ENCODE data around the gene ANTXRL.
"Not testable (repeated sequence)": the region's sequence is repeated elsewhere in the genome, so short reads cannot be mapped to it uniquely, and the experiment has no call there.

Gene ANTXRL

GRCh38 chr10:46310851-46311250 is 24.1 kb downstream of the ANTXRL start:
- DNase-seq = no peak

- no peak for DNase-seq
Measured at GRCh38 chr10:46311501-46311951, 24.7 kb downstream of the ANTXRL start.

DNA sequence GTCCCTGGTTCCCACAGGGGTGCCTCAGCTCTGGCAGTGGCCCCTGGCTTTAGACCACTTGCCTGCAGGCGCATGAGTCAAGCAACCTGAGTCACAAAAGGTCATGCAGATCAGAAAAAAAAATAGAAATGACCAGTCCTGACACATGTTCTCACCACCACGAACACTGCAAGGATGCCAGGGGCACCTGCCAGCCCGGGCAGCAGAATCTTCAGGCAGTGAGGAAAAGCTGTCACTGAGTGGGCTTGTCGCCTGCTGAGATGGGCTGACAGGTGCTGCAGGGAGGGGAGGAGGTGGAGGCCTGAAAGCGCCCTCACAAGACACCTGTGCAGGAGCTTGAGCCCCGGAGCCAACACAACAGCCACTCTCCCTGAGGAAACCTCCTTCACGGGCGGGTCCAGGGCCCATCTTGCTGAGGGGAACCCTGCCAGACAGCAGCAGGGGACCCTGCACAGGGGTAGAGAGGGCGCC is 25.2 kb downstream of the ANTXRL start:
- DNase-seq = not testable (repeated sequence)

DNA sequence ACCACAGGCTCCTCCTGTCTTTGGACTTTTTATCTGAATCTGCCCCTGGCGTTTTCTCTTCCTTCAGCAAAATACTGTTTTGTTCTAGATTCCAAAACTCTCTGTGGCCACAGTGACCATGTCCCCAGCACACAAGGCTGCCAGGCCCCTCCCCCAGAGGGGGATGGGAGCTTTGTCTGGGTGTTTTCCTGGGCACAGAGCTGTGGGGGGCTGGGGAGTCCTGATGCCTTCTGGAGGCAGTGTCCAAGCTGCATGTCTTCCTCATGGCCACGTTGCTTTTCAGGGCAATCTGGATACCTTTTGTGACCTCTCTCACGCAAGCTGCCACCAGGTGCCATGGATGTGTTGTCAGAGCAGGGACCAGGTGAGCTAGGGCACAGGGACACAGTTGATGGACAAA is 26.2 kb downstream of the ANTXRL start:
- no peak for DNase-seq

GRCh38 chr10:46314071-46314470 is 27.3 kb downstream of the ANTXRL start:
- DNase-seq = no peak

DNA sequence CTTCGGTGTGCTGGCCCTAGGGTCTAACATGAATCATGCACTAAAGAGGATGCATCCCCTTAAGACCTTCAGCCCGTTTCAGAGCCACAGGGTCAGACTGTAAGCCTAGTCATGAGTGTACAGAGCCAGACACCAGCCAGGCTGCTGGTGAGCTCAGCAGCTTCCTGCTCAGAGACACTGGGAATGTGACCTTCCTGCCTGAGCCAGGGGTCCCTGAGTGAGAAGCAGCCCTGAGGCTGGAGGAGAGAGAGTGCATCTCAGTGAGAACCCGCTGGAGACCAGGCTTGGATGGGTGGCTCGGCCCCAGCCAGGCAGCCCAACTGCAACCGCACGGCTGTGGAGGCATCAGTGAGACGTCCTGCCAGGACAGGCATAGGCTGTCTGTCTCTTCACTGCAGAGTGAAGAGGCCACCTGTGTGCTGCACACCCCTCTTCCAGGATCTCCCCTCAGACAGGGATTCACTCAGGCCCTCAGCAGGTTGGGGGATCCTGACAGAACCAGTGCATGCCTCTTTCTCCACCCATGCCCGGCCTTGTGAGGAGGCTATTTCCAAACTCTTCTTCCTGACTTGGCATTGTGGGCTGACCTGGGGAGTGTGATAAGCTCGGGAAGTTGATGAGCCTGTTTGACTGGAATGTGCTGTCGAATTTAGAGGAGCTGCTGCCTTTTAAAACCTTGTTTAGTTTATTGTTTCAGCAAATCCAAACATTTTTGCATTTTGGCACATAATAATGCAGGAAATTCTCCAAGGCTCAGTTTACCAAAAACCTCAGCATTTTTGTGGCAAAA is 28.5 kb downstream of the ANTXRL start:
- not testable (repeated sequence) for DNase-seq

DNA sequence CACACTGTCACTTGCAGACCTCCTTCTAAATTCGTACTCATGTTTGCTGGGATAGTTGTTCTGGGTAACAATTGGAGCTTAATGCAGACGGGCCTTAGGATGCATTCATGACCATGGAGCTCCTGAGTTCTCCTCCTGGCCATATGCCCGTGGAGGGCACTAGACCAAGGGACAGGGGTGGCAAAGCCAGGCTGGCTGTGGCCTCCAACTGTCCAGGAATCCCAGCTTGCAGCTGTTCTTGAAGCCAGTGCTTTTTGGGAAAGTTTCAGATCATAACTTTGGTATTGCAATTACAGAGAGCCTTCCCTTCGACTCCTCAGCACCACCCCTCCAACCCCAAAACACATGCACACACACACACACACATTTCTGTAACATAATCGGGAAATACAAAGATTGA is 30.6 kb downstream of the ANTXRL start:
- no peak for DNase-seq

GRCh38 chr10:46317889-46318288 is 31.1 kb downstream of the ANTXRL start:
- DNase-seq = no peak

- DNase-seq = no peak
Measured at GRCh38 chr10:46318799-46319198, 32.0 kb downstream of the ANTXRL start.

GRCh38 chr10:46319389-46319788 is 32.6 kb downstream of the ANTXRL start:
- no peak for DNase-seq

- DNase-seq = no peak
Measured at GRCh38 chr10:46321770-46322169, 35.0 kb downstream of the ANTXRL start.

- no peak for DNase-seq
Measured at GRCh38 chr10:46323176-46323575, 36.4 kb downstream of the ANTXRL start.

DNA sequence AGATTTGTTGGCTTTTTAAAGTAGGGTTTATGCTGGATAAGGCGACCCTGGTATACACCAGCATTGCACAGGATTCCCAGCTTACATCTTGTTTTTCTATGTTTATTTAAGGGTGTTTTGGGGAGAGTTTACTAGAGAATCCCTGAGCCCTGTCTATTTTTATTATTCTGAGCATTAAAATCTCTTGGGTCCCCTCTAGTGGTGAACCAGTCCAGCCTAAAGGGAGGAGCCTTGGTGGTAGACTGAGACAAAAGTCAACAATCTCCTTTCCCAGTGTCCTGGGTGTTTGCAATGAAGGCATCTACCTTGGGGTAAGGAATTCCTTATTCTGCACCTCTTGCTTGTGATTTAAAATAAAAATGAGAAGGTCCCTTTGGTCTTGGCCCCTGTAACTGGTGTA is 38.2 kb downstream of the ANTXRL start:
- peak; percentile 28 for DNase-seq

GRCh38 chr10:46326066-46326465 is 39.3 kb downstream of the ANTXRL start:
- no peak for DNase-seq

DNA sequence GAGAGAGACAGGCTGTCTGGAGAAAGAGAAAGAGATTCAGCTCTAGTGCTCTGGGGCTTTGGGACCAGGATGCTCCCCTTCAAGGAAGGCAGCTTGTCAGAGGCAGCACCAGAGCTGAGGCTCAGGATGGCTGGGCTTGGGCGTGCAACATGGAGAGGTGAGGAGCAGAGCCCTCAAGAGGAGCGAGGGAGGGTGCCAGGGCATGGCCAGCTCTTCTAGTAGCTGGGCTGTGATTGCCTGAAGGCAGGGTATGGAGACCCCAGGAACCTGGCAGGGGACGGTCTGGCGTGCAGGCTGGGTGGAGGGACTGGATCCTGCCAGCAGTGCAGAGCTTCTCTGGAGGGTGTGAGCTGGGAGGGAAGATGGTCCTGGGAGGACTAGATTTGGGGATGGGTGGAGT is 40.2 kb downstream of the ANTXRL start:
- no peak for DNase-seq

DNA sequence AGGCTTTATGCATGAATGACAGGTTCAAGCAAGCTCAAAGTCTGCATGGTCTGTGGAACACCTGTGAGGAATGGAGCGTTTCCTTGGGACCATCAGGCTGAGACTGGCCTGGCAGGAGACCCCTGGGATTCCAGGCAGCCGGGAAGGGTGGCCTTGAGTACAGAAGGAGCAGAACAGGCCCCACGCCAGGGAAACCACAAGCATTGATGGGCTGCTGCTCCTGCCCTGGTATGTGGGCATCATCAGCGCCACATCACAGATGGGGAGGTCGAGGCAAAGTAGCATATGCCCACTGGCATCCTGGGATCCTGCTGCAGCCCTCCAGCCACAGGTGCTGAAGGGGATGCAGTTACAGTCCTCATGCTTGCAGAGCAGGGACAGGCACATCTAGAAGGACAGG is 40.9 kb downstream of the ANTXRL start:
- DNase-seq = no peak

DNA sequence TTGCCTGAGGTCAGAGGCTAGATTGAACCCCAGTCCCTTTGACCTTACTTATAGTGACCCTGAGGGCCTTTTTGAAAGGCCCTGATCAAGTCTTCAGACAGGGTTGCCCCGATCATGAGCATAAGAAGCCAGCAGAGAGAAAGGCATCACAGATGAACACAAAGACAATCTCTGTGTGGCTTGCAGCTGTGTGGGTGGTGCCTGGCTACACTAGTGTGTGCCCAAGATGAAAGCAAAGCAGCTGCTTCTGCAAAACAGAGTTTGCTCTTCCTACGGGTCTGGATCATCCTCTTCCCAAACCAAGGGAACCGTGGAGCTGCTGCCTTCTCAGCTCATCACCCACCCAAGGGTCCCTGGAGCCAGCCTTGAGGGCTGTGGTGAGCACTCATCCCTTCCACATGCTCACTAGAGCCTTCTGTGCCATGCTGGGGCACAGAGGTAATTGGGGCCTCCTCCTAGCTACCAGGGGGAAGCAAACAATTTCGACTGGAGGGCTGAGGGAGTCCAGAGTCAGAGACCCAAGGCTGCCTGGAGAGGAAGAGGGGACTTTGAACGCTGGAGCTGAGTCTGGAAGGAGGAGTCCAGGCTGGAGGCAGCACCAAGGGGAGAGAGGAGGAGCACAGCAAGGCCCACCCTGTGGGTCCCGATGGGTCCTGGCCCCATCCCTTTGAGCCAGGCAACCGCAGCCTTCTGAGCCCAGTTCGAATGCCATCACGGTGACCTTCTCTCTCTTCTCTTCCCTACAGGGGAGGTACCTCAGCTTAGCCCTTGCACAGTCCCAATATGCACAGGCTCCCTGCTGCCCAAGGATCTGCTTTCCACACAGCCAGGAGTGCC is 42.3 kb downstream of the ANTXRL start:
- no peak for DNase-seq

- DNase-seq = no peak
Measured at GRCh38 chr10:46329690-46330016, 42.9 kb downstream of the ANTXRL start.

DNA sequence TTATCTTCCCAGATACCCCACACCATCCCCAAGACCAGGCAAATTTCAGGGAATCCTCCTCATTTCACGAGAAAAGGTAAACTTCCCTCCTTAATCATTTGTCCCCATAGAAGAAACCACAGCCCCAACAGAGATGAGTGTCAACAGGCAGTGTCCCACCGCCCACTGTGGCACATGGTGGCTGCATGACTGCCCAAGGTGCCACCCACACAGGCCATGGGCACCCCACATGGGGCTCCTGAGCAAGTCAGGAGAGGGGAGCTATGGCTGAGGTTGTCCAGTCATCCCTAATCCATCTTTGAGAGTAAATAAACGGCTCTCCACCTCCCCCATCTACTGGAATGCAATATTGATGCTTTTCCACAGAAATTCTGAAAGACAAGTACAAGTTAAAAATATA is 44.1 kb downstream of the ANTXRL start:
- no peak for DNase-seq

GRCh38 chr10:46365484-46365883 is 78.7 kb downstream of the ANTXRL start:
- not testable (repeated sequence) for DNase-seq

DNA sequence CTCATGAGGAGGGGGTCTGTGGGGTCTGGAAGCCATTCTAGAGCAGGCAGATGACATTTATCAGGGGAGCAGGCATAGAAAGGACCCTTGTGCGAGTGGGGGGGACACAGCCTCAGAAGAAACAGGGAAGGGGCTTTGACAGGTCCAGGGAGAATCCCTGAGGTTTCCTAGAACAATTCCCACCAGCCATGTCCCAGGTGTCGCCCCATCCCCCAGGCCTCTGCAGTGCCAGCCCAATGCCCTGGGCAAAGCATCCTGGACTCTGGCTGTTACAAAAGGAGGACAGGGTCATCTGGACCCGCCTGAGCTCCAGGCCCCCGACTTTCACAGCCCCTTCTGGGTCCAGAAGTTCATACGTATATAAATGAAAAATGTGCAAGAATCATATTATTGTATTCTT is 80.4 kb downstream of the ANTXRL start:
- DNase-seq = not testable (repeated sequence)

GRCh38 chr10:46367666-46368240 is 81.0 kb downstream of the ANTXRL start:
- not testable (repeated sequence) for DNase-seq

DNA sequence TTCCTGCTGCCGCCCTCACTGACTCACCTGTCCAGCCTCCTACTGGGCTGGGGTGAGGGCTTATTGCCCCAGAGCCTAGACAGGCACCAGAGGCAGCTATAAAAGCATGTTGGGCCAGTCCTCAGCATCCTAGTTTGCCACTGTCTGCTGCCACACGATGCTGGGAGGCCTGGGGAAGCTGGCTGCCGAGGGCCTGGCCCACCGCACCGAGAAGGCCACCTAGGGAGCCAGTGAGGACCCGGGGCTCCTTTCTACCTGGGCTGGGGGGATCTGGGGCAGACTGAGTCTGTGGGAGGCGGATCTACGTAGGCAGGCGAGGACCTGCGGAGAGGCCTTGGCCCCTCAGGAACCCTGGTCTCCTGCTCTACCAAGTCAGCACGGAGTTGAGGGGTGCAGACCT is 82.2 kb downstream of the ANTXRL start:
- not testable (repeated sequence) for DNase-seq

DNA sequence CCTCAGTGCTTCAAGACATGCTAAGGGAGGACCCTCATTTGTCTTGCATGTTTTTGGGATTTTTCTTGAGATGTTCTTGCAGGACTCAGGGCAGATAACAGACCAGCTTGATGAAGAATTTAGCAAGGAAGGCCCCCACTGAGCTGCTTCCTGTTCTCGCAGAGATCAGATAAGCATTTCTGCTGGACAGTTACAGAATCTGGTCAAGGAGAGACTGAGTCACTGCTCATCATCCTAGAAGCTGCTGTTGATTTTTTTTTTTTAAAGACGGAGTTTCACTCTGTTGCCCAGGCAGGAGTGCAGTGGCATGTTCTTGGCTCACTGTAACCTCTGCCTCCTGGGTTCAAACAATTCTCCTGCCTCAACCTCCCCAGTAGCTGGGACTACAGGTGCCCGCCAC is 87.6 kb downstream of the ANTXRL start:
- DNase-seq = not testable (repeated sequence)

Data from CD4-positive, alpha-beta T cell treated with Interleukin-17A for 1 hour (primary cell).